HG03571 (cell line): ENCODE measurements around the gene TPCN2.
"Not testable (repeated sequence)": the region's sequence is repeated elsewhere in the genome, so short reads cannot be mapped to it uniquely, and the experiment has no call there.

Source experiments
- ATAC-seq: cut with Tn5 transposase; IDR thresholded peaks from one replicate; pipeline ENCODE4 v1.9.1; 2021; ENCODE audit not compliant: unreplicated experiment

TPCN2 gene

GRCh38 chr11:69123593-69124545 is 75.1 kb downstream of the TPCN2 start:
- ATAC-seq = no peak

GRCh38 chr11:69125861-69126260 is 77.1 kb downstream of the TPCN2 start:
- no peak for ATAC-seq

DNA sequence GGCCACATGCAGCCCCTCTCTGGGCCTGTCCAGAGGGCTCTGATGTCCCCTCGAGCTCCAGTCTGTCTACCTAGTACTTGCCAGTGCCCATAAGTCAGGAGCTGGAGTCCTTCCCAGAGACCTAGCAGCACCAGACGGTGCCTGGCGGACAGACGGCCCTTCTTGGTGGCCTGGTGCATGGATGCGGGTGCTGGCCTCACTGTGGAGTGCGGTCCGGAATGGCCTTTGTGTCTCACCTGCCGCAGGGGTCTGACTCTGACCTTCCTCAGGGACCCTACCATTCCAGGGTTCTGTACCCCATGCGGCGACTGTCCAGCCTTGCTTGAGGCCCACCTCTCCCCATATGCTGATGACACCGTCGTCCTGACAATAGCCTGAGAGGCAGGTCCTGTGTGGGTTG is 77.6 kb downstream of the TPCN2 start:
- ATAC-seq = no peak

DNA sequence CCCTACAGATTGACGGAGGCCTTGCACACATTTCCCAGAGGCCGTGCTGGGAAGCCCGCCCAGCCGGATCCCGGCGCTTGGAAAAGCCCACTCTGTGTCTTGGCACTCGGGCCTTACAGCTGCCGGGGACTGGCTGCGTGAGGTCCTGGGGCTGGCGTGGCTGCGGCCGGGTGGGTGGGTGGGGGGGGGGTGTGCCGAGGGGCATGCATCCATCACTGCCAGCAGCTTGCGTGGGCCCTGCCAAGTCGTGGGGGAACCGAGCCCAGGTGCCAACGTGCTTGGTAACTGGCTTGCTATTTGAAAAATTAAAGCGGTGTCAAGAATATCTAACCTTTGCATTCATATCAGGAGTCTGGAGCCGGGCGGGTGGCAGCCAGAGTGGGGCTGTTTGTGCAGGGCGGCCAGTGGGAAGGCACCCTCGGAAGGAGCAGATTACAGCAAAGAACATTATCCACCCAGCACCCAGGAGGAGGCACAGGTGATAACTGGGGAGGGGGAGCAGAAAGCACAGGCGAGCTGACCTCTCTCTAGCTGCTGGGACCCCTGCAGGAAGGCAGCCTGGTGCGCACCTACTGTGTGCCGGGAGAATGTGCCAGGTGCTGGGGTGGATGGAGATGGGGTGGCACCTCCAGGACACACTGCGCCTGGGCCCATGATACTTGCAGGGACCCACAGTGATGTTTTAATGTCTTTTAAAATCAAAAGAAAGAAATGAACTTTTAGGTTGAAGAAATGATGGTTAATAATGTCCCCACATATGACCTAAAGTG is 78.5 kb downstream of the TPCN2 start:
- ATAC-seq = no peak

- no peak for ATAC-seq
Observed at GRCh38 chr11:69127884-69128283, 79.2 kb downstream of the TPCN2 start.

- no peak for ATAC-seq
Observed at GRCh38 chr11:69129053-69129452, 80.3 kb downstream of the TPCN2 start.

GRCh38 chr11:69129647-69130046 is 80.9 kb downstream of the TPCN2 start:
- ATAC-seq = no peak

- no peak for ATAC-seq
Observed at GRCh38 chr11:69130654-69131053, 81.9 kb downstream of the TPCN2 start.

GRCh38 chr11:69131121-69131566 is 82.4 kb downstream of the TPCN2 start:
- ATAC-seq = no peak

- no peak for ATAC-seq
Observed at GRCh38 chr11:69131644-69132300, 83.0 kb downstream of the TPCN2 start.

GRCh38 chr11:69132301-69132670 is 83.6 kb downstream of the TPCN2 start:
- no peak for ATAC-seq

GRCh38 chr11:69133251-69133650 is 84.5 kb downstream of the TPCN2 start:
- ATAC-seq = no peak

GRCh38 chr11:69134182-69134581 is 85.5 kb downstream of the TPCN2 start:
- not testable (repeated sequence) for ATAC-seq

- ATAC-seq = no peak
Observed at GRCh38 chr11:69134957-69135356, 86.2 kb downstream of the TPCN2 start.

- ATAC-seq = no peak
Observed at GRCh38 chr11:69135420-69136363, 87.0 kb downstream of the TPCN2 start.

DNA sequence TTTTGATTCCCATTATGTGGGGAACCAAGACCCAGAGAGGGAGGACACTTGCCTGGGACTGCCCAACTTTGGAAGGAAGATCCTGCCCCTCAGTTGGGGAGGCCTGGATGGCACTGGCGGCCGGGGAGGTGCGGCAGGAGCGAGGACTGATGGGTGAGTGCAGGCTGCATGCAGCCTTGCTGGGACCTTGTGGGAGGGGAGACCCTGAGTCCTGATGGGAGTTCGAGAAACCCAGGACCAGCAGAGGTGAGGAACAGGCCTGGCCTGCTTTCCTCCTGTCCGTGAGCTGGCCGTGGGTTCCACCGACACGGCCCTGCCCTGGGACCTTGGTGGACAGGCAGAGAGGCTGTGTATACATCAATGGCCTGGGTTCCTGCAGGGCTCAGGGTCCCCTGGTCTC is 87.7 kb downstream of the TPCN2 start:
- ATAC-seq = no peak

DNA sequence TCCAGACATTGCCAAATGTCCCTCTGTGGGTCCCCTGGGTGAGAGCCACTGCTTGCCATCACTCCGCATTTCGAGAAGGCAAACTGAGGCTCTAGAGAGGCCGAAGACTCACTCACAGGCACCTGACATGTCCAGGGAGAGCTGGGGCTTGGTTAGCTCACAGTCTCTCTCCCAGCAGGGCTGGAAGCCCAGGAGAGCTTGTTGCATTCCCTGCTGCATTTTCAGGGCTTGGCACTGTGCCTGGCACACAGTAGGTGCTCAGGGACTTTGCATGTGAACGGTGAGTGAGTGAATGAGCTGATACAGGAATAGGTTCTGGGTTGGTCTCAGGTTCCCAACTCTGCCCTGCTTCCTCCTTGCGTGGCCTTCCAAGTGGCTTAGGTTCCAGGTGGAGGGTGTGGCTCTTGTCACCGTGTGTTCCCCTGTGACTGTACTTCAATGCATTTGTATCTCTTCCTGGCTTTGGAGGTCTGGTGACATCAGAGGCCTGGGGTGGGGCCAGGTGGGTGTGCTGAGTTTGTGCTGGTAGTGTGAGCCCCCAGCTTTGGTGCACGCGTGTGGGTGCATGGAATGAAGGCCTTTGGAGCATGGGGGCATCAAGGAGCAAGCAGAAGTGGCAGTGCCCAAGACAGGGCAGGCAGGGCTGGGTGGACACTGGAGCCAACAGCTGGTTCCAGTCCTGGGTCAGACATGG is 88.6 kb downstream of the TPCN2 start:
- no peak for ATAC-seq

DNA sequence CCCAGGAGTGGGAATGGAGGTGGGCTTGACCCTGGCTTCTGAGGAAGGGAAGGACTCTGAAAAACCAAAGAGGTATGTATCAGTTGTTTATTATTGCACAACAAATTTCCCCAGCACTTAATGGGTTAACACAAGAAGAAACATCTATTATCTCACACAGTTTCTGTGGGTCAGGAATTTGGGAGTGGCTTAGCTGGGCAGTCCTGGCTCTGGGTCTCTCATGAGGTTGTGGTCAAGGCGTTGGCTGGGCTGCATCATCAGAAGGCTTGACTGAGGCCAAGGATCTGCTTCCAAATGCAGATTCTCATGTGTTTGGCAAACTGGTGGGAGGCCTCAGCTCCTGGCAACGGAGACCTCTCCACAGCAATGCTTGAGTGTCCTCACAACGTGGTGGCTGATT is 89.5 kb downstream of the TPCN2 start:
- ATAC-seq = no peak

- ATAC-seq = not testable (repeated sequence)
Observed at GRCh38 chr11:69140161-69140560, 91.4 kb downstream of the TPCN2 start.

- ATAC-seq = no peak
Observed at GRCh38 chr11:69140635-69141034, 91.9 kb downstream of the TPCN2 start.
